Activated effector memory CD4-positive, alpha-beta T cell treated with Interleukin-2 at 50 U/mL for 16 hours (primary cell): ENCODE results near the gene SLC10A3.
A peak's percentile ranks its signal among the peaks of the same experiment; 100 is the strongest.

Source experiments
- DNase-seq: peaks from one replicate; pipeline ENCODE4 v3.0.0-alpha.2; 2020

The SLC10A3 gene

GRCh38 chrX:154482786-154483185 lies 7.6 kb downstream of the SLC10A3 start:
- no peak for DNase-seq

GRCh38 chrX:154481911-154482601 lies 8.4 kb downstream of the SLC10A3 start:
- DNase-seq = no peak

GRCh38 chrX:154481195-154481594 lies 9.2 kb downstream of the SLC10A3 start:
- DNase-seq = no peak

- DNase-seq = peak; percentile 90
These were observed 11.5 kb downstream of the SLC10A3 start, which contains the start of gene LAGE3 for GRCh38 chrX:154478728-154479622. TSS of gene LAGE3 (minus strand) at chrX:154479281. CDS start at chrX:154478915, 366 bp downstream.

- DNase-seq = no peak
These were observed 12.4 kb downstream of the SLC10A3 start for GRCh38 chrX:154477891-154478477.

- no peak for DNase-seq
These were observed 13.6 kb downstream of the SLC10A3 start for GRCh38 chrX:154476821-154477220.

- DNase-seq = no peak
These were observed 16.7 kb downstream of the SLC10A3 start for GRCh38 chrX:154473683-154474082.

- no peak for DNase-seq
These were observed 17.5 kb downstream of the SLC10A3 start for GRCh38 chrX:154472685-154473632.

- no peak for DNase-seq
These were observed 18.4 kb downstream of the SLC10A3 start for GRCh38 chrX:154471839-154472684.

GRCh38 chrX:154470914-154471568 lies 19.4 kb downstream of the SLC10A3 start:
- no peak for DNase-seq

GRCh38 chrX:154470434-154470833 lies 20.0 kb downstream of the SLC10A3 start:
- no peak for DNase-seq

- no peak for DNase-seq
These were observed 20.5 kb downstream of the SLC10A3 start for GRCh38 chrX:154469880-154470279.

- no peak for DNase-seq
These were observed 21.3 kb downstream of the SLC10A3 start for GRCh38 chrX:154469114-154469513.

GRCh38 chrX:154468217-154468616 lies 22.2 kb downstream of the SLC10A3 start:
- no peak for DNase-seq

- no peak for DNase-seq
These were observed 22.9 kb downstream of the SLC10A3 start for GRCh38 chrX:154467556-154467955.

GRCh38 chrX:154466907-154467306 lies 23.5 kb downstream of the SLC10A3 start:
- no peak for DNase-seq

GRCh38 chrX:154466036-154466435 lies 24.4 kb downstream of the SLC10A3 start:
- DNase-seq = no peak

- no peak for DNase-seq
These were observed 24.8 kb downstream of the SLC10A3 start for GRCh38 chrX:154465601-154466000.

- no peak for DNase-seq
These were observed 25.5 kb downstream of the SLC10A3 start for GRCh38 chrX:154464806-154465365.

GRCh38 chrX:154463611-154464220 lies 26.7 kb downstream of the SLC10A3 start:
- no peak for DNase-seq
